ENCODE measurements around the gene RAD1.

The RAD1 gene

GRCh38 chr5:34923694-34924461 lies 8.6 kb upstream of the RAD1 start (continued):
- no peak for TF ChIP-seq ZNF280D (tag by site-specific recombination; IDR thresholded peaks at IDR 0.05)
- no peak for TF ChIP-seq YY2 (tag by site-specific recombination; IDR thresholded peaks at IDR 0.05)
- no peak for TF ChIP-seq ZNF830 (tag by site-specific recombination; IDR thresholded peaks at IDR 0.05; ENCODE audit: low read depth)
- TF ChIP-seq PRDM4 (tag by site-specific recombination; IDR thresholded peaks at IDR 0.05): peak; percentile 57; the same call in 1 of the 2 replicates
- no peak for TF ChIP-seq ZNF501 (tag by site-specific recombination; IDR thresholded peaks at IDR 0.05)
- TF ChIP-seq ZNF423 (tag by site-specific recombination; IDR thresholded peaks at IDR 0.05): no peak
- no peak for TF ChIP-seq MEIS1 (CRISPR knock-in tag; IDR thresholded peaks at IDR 0.05; ENCODE audit: borderline replicate concordance)
- peak; percentile 83 for TF ChIP-seq HIC1 (tag by site-specific recombination; IDR thresholded peaks at IDR 0.05)
- TF ChIP-seq ZNF626 (tag by site-specific recombination; IDR thresholded peaks at IDR 0.05): no peak
- TF ChIP-seq ZNF10 (tag by site-specific recombination; IDR thresholded peaks at IDR 0.05): no peak
- TF ChIP-seq ZNF629 (tag by site-specific recombination; IDR thresholded peaks at IDR 0.05): peak; percentile 81
- TF ChIP-seq ZNF214 (tag by site-specific recombination; IDR thresholded peaks at IDR 0.05; ENCODE audit: borderline replicate concordance): no peak
- no peak for TF ChIP-seq ZNF175 (tag by site-specific recombination; IDR thresholded peaks at IDR 0.05)
- no peak for TF ChIP-seq TCF7L2 (IDR thresholded peaks at IDR 0.05; ENCODE audit: borderline replicate concordance, low read depth, low read length)
- TF ChIP-seq ZBTB7A (tag by site-specific recombination; IDR thresholded peaks at IDR 0.05; ENCODE audit: low read depth): no peak
- peak; percentile 70; the same call in 1 of the 2 replicates for TF ChIP-seq ZNF324 (tag by site-specific recombination; IDR thresholded peaks at IDR 0.05)
- no peak for TF ChIP-seq ZNF707 (tag by site-specific recombination; IDR thresholded peaks at IDR 0.05)
- no peak for TF ChIP-seq ZSCAN16 (tag by site-specific recombination; IDR thresholded peaks at IDR 0.05)
- peak; percentile 34; the same call in 1 of the 2 replicates for TF ChIP-seq KLF8 (tag by site-specific recombination; IDR thresholded peaks at IDR 0.05)
- TF ChIP-seq ZNF121 (tag by site-specific recombination; IDR thresholded peaks at IDR 0.05): no peak
- TF ChIP-seq MZF1 (tag by site-specific recombination; IDR thresholded peaks at IDR 0.05; ENCODE audit: borderline replicate concordance): no peak
- no peak for TF ChIP-seq YY1 (tag by site-specific recombination; IDR thresholded peaks at IDR 0.05)
- TF ChIP-seq ZNF692 (tag by site-specific recombination; IDR thresholded peaks at IDR 0.05): peak; percentile 58
- TF ChIP-seq ZNF266 (tag by site-specific recombination; IDR thresholded peaks at IDR 0.05; ENCODE audit: low read depth): no peak
- peak; percentile 45; the same call in 1 of the 2 replicates for TF ChIP-seq ZNF2 (tag by site-specific recombination; IDR thresholded peaks at IDR 0.05)
- peak; percentile 62; the same call in 1 of the 2 replicates for TF ChIP-seq ZSCAN30 (tag by site-specific recombination; IDR thresholded peaks at IDR 0.05)
- TF ChIP-seq, protein P1, sequence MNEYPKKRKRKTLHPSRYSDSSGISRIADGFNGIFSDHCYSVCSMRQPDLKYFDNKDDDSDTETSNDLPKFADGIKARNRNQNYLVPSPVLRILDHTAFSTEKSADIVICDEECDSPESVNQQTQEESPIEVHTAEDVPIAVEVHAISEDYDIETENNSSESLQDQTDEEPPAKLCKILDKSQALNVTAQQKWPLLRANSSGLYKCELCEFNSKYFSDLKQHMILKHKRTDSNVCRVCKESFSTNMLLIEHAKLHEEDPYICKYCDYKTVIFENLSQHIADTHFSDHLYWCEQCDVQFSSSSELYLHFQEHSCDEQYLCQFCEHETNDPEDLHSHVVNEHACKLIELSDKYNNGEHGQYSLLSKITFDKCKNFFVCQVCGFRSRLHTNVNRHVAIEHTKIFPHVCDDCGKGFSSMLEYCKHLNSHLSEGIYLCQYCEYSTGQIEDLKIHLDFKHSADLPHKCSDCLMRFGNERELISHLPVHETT (tag by site-specific recombination; IDR thresholded peaks at IDR 0.05): peak; percentile 60; the same call in 1 of the 2 replicates
- peak; percentile 89 for TF ChIP-seq ZNF184 (tag by site-specific recombination; IDR thresholded peaks at IDR 0.05)
- TF ChIP-seq ZNF571 (tag by site-specific recombination; IDR thresholded peaks at IDR 0.05): no peak
